Stimulated activated CD8-positive, alpha-beta memory T cell treated with anti-CD3 and anti-CD28 coated beads, Interleukin-12 subunit alpha, Interleukin-12 subunit beta, amount 100 ng/mL, for 1 hour (primary cell): ENCODE data around the gene SLC35A5.

Experiments used
- DNase-seq: peaks from one replicate; pipeline ENCODE4 v3.0.0-alpha.2; 2020; ENCODE audit warnings: low read depth

SLC35A5 gene

GRCh38 chr3:112572701-112573100 lies 10.9 kb downstream of the SLC35A5 start:
- DNase-seq = no peak

GRCh38 chr3:112579232-112579631 lies 17.4 kb downstream of the SLC35A5 start:
- no peak for DNase-seq

- no peak for DNase-seq
Observed at GRCh38 chr3:112579697-112580096, 17.9 kb downstream of the SLC35A5 start.

DNA sequence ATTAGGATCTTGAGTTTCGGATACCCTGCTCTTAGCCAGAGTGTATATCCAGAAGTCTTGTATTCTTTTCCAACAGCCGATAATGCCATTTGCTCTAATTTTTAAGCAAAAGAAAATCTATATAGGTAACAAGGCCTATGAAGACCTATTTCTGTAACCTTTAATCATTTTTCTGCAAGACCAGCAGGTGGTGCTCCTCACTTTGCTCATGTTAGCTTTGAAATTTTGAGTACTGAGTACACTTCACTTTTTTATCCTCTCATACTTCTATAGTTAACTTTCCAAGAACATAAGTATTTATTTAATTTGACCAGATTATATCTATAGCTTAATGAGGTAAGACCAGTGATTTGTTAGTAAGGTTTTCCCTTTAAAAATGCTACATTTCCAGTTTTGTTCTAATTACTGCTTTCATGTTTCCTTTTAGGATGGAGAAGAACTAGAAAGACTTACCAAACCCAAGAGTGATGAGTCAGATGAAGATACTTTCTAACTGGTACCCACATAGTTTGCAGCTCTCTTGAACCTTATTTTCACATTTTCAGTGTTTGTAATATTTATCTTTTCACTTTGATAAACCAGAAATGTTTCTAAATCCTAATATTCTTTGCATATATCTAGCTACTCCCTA lies 20.5 kb downstream of the SLC35A5 start:
- DNase-seq = no peak

GRCh38 chr3:112583105-112583504 lies 21.3 kb downstream of the SLC35A5 start:
- DNase-seq = no peak

DNA sequence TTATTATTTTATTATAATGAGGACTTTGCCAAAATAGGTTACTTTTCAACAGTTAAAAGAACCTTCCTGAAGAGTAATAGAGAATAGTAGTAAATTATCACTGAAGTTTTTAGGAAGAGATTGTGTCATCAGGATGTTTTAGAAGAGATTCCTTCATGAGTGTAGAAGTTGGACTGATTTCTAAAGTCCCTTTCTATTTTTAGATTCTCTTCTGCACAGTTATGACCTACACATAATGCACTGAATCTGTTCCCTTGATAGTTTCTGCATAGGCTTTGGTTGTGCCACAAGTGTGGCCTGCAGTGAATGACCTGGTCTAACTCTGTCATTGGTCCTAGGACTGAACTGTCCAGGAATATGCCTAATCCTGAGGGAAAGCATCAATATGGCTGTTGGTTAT lies 23.9 kb downstream of the SLC35A5 start:
- no peak for DNase-seq

GRCh38 chr3:112587336-112587735 lies 25.5 kb downstream of the SLC35A5 start:
- no peak for DNase-seq

DNA sequence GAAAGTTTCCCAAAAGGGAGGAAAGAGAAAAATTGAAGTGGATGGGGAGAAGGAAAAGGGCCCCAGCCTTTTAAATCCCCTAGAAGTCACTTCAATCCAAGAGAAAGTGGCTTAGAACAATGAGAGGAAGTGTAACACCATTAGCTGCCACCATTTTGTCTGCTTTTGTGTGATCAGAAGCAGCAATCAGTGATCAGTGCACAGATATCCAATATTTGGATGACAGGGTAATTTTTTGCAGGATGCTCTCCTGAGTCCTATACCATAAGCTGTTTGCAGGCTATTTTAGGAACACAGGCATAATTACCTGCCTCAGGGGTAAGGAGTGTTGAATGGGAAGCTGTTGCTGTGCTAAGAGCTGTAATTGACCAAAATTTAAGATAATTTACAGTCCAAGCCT lies 31.4 kb downstream of the SLC35A5 start:
- no peak for DNase-seq

GRCh38 chr3:112594856-112595255 lies 33.0 kb downstream of the SLC35A5 start:
- DNase-seq = no peak

DNA sequence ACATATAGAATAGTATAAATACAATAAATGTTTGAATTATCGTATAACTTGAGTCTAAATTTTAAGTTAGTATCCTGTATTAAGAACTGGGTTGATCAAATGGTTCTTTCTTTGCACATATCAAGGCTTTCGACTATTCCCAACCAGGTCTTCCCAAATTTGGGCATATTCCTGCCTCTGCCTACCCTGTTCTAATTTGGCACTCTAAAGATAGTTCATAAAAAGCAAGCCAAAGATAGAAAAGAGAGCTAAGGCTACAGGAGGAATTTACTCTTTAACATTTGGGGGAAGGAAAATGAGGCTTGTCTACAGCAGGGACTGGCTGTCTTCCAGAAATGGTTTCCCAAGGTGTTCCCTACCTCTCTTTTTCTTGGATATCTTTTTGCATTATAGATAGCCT lies 36.1 kb downstream of the SLC35A5 start:
- DNase-seq = no peak

DNA sequence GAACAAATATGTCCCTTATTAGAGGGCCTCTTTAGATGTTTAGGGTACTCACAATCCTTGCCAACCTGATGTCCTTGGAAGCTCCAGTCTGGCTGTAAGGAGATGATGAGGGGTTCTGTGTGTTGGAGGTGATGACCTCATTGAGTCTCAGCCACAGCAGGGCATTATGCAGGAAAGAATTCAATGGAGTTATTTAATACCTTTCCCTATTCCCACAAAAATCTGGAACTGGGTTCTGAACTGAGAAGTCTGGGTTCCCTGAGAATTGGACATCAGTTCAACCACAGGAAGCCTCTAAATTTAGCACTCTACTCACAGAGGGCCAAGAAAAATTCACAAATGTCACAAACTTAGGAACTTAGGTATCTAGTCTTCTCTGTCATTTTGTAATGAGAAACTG lies 36.9 kb downstream of the SLC35A5 start:
- no peak for DNase-seq

DNA sequence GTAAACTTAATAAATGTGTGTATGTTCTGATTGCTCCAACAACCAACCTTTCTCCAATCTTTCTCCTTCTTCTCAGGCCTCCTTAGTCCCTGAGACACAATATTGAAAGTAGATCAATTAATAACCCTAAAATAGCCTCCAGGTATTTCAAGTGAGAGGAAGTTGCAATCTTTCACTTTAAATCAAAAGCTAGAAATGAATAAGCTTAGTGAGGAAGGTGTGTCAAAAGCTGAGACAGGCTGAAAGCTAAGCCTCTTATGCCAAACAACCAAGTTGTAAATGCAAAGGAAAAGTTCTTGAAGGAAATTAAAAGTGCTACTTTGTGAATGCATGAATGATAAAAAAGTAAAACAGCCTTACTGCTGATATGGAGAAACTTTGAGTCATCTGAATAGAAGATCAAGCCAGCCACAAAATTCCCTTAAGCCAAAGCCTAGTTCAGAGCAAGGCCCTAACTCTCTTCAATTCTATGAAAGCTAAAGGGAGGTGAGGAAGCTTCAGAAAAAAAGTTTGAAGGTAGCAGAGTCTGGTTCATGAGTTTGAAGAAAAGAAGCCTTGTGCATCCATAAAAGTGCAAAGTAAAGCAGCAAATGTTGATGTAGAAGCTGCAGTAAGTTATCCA lies 40.5 kb downstream of the SLC35A5 start:
- DNase-seq = no peak

DNA sequence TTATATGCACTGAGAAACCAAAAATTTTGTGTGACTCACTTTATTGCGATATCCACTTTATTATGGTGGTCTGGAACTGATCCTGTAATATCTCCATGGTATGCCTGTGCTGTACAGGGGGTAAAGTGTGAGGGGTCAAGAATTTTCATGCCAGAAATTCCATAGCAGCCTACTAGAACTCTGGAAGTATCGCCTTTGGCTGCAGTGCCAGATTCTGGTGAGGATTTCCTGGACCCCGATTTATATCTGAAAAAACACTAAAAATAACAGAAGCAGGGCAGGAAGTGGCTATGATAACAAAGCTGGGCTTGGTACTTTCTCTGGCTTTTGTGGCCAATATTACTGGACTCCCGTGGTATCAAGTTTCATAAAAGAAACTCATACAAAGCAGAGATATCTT lies 42.7 kb downstream of the SLC35A5 start:
- DNase-seq = no peak

DNA sequence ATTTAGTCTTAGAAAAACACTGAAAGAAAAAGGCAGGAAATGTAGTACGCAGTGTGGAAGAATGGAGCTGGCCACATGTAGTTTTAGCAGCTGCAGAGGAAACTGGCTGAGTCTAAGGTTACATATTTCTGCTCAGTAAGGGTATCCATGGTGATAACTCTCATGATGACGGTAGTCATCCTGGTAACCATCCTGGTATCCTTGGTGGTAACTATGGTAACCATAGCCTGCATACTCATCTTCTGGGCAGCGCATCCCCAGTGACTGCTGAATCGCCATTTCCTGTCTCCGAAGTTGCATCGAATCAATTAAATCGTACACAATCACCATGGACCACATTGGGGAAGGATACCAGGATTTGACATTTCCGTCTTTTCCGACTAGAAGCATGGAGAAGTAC lies 43.4 kb downstream of the SLC35A5 start:
- DNase-seq = no peak

DNA sequence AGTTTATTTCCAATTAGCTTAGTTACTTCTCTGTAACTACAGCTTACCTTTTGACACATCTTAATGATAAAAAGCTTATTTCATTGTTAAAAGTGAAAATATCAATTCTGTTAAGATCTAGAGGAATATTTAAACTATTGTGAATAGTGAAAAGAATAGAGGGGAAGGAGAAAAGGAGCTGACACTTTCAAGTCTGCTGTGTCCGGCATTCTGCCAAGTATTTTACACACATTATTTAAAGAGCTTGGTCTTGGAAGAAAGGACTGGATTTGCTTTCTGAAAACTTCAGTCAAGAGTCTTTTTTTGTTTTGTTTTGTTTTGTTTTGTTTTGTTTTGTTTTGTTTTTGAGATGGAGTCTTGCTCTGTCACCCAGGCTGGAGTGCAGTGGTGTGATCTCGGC lies 44.3 kb downstream of the SLC35A5 start:
- no peak for DNase-seq

- no peak for DNase-seq
Observed at GRCh38 chr3:112607863-112608262, 46.0 kb downstream of the SLC35A5 start.

- DNase-seq = no peak
Observed at GRCh38 chr3:112610121-112610520, 48.3 kb downstream of the SLC35A5 start.

- DNase-seq = no peak
Observed at GRCh38 chr3:112611752-112612515, 50.1 kb downstream of the SLC35A5 start.

DNA sequence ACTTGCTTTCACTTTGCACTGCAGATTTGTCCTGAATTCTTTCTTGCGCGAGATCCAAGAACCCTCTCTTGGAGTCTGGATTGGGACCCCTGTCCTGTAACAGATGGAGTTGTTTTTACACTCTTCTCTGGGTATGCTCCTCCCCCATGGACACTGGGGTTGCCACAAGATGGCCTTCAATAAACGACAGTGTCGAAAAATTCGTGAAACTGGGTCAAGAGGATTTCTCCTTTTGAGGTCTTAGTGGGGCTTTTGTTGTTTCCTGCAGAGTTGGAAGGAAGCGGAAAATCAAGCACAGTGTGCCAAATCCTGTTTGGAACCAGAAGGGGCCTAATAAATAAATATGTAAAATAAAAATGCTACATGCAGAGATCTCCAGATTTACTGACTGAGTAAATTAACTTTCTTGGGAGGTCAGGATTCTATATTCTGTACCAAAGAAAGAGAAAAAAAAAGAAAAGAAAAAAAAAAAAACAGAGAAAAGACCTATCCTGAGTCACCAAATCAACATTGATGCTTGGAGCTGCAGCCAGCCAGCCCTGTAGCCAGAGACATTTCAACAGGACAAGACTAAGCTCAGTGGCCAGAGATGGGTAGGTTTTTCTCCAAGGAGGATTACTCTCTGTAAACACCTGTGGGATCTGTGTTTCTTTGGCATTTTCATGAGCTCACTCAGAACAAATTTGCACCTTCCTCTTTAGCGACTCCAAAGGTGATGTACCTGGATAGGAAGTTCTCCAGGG lies 54.3 kb downstream of the SLC35A5 start:
- no peak for DNase-seq

DNA sequence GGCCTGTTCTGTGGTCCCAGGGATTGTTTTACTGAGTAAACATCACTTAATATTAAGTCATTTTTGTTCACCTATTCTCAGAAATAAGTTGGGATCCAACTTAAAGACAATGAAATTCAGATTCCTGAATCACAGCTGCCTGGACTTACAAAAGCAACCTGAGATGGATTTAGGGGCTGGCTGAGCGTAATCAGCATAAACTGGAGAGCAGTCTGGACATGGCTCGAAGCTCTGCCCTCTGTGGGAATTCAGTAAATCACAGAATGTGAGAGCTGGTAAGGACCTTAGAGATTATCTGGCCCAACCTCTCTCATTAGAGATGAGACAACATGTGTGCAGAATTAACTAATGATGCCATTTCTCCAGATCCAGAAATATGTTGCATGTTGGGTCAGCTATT lies 55.4 kb downstream of the SLC35A5 start:
- DNase-seq = no peak

DNA sequence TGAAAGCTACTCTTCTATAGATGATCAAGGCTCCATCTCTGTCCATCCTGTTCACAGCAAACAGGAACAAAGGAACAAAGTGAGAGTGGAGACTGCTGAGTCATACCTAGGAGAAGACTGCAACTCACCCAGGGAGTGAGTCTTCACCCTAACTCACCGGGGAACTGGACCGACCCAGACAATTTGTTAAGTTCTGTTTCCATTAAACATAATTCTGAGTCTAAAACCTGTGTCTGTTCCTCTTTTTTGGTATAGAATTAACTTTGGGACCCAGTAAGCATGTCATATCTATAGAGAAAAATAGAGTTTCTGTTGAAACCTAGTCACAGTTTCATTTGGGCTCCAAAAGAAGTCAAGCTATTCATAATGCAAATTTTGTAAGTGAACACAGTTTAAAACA lies 57.5 kb downstream of the SLC35A5 start:
- no peak for DNase-seq

GRCh38 chr3:112623213-112623612 lies 61.4 kb downstream of the SLC35A5 start:
- no peak for DNase-seq

- DNase-seq = no peak
Observed at GRCh38 chr3:112623717-112624116, 61.9 kb downstream of the SLC35A5 start.
